K562 (cell line): ENCODE results near the gene SMC1A. TPM values are rescaled to one million over a fixed set of nuclear protein-coding genes. Genes with fewer than 3 reads are reported as not detected.

Source experiments
- ATF4 ChIP-seq: fragments of 450-650 bp; formaldehyde crosslinking; IDR thresholded peaks from 2 replicates; pipeline ENCODE4 v1.4.0; 2022; ENCODE audit warnings: mild to moderate bottlenecking, moderate library complexity
- CLOCK ChIP-seq: fragments of 250-450 bp; sonication (Bioruptor Pico); IDR thresholded peaks from 2 replicates; pipeline ENCODE4 v1.4.0; 2020; ENCODE audit warnings: mild to moderate bottlenecking, moderate library complexity, borderline replicate concordance
- CUX1 ChIP-seq: fragments of 200-800 bp; sonication (Bioruptor generic); IDR thresholded peaks from 2 replicates; pipeline ENCODE4 v1.6.1; 2016; ENCODE audit warnings: missing genetic modification characterization, missing compliant biosample characterization
- HBP1 ChIP-seq: fragments of 450-650 bp; formaldehyde crosslinking; IDR thresholded peaks from 2 replicates; pipeline ENCODE4 v1.4.0; 2022; ENCODE audit warnings: missing genetic modification characterization
- HDAC8 ChIP-seq: fragments of 450-650 bp; IDR thresholded peaks from 2 replicates; pipeline ENCODE4 v1.6.1; 2016; ENCODE audit warnings: mild to moderate bottlenecking, missing genetic modification characterization, moderate library complexity, missing compliant biosample characterization
- HMG20B ChIP-seq: fragments of 250-450 bp; sonication (Bioruptor Pico); IDR thresholded peaks from 2 replicates; pipeline ENCODE4 v1.5.0; 2021; ENCODE audit warnings: mild to moderate bottlenecking
- MEF2D ChIP-seq: conservative IDR thresholded peaks from 2 replicates; pipeline ENCODE4 v1.6.1; 2016; ENCODE audit warnings: low read depth, missing genetic modification characterization, missing compliant biosample characterization
- RBM22 ChIP-seq: fragments of 200-400 bp; formaldehyde crosslinking; IDR thresholded peaks from 2 replicates; pipeline ENCODE4 v1.6.1; 2018; ENCODE audit warnings: low read length, low read depth; ENCODE audit not compliant: poor library complexity, severe bottlenecking
- SP1 ChIP-seq: sonication (generic); formaldehyde crosslinking; IDR thresholded peaks from 2 replicates; pipeline ENCODE4 v1.8.1; 2022; ENCODE audit warnings: mild to moderate bottlenecking, missing genetic modification reagents
- SPI1 ChIP-seq: IDR thresholded peaks from 2 replicates; pipeline ENCODE4 v1.6.1; 2011; ENCODE audit warnings: low read depth, low read length, control low read depth, borderline replicate concordance
- SRSF7 ChIP-seq: fragments of 200-400 bp; formaldehyde crosslinking; optimal IDR thresholded peaks from 2 replicates; pipeline ENCODE3; 2017; ENCODE audit warnings: mild to moderate bottlenecking, low read depth, low read length
- TCFL5 ChIP-seq: fragments of 250-450 bp; sonication (Bioruptor Pico); conservative IDR thresholded peaks from 2 replicates; pipeline ENCODE4 v1.6.1; 2021; ENCODE audit warnings: mild to moderate bottlenecking, moderate library complexity, matching md5 sums
- ZFP1 ChIP-seq: fragments of 450-650 bp; formaldehyde crosslinking; IDR thresholded peaks from 2 replicates; pipeline ENCODE4 v1.4.0; 2020; ENCODE audit warnings: mild to moderate bottlenecking, mixed read lengths
- ZNF23 ChIP-seq: fragments of 250-450 bp; sonication (Bioruptor Pico); IDR thresholded peaks from 2 replicates; pipeline ENCODE4 v1.4.0; 2020; ENCODE audit warnings: mild to moderate bottlenecking
- ZNF282 ChIP-seq: sonication (generic); formaldehyde crosslinking; IDR thresholded peaks from 2 replicates; pipeline ENCODE4 v1.8.1; 2023; ENCODE audit warnings: missing genetic modification reagents
- ZNF324 ChIP-seq: fragments of 250-450 bp; sonication (Bioruptor Pico); IDR thresholded peaks from 2 replicates; pipeline ENCODE4 v1.4.0; 2020; ENCODE audit warnings: mild to moderate bottlenecking
- ZNF586 ChIP-seq: fragments of 450-650 bp; formaldehyde crosslinking; conservative IDR thresholded peaks from 2 replicates; pipeline ENCODE4 v1.4.0; 2020; ENCODE audit warnings: mild to moderate bottlenecking, moderate library complexity
- ZNF79 ChIP-seq: fragments of 250-450 bp; sonication (Bioruptor Pico); IDR thresholded peaks from 2 replicates; pipeline ENCODE4 v1.4.0; 2020; ENCODE audit warnings: low read depth, mild to moderate bottlenecking, moderate library complexity
- polyA plus RNA-seq, 8 experiments: library from polyadenylated mRNA; depleted of rRNA in 4 of 8; stranded (reverse) in 5 of 8; unstranded in 3 of 8; fragments of >200 nt; fragmentation: Nextera tagmentation in 2 of 8; fragmentation: Illumina TruSeq in 1 of 8; extraction: Ambion mirVana in 2 of 8; extraction: Trizol in 1 of 8; gene quantifications; 2 replicates each; pipeline versions ENCODE4 v1.2.1 to v1.2.3, GENCODE V29; 2011 to 2014; ENCODE audit warnings: inconsistent platforms in 1 of 8, missing spikeins in 1 of 8
- total RNA-seq, 7 experiments: library from RNA; depleted of rRNA in 6 of 7; stranded (reverse); fragments of >200 nt in 6 of 7; fragmentation: Illumina TruSeq in 2 of 7; extraction: Trizol in 2 of 7; gene quantifications; 2 replicates each; pipeline versions ENCODE4 v1.2.1 to v1.2.3, GENCODE V29; 2011 to 2021; ENCODE audit warnings: low replicate concordance in 1 of 7

The SMC1A gene
- total and polyA plus RNA-seq, 9 of the 15 experiments (the other 6 are each of a cell fraction or from before 2014, with no cell fraction given) = 28.5 to 126 (median 71.2) TPM

- TF ChIP-seq TCFL5 (CRISPR knock-in tag) = no peak
- no peak for TF ChIP-seq ATF4 (CRISPR knock-in tag)
- no peak for TF ChIP-seq ZFP1 (CRISPR knock-in tag)
- no peak for TF ChIP-seq ZNF23 (CRISPR knock-in tag)
- TF ChIP-seq SP1 (CRISPR knock-in tag) = no peak
- no peak for TF ChIP-seq HMG20B
- no peak for TF ChIP-seq MEF2D
- TF ChIP-seq HBP1 (CRISPR knock-in tag) = no peak
- no peak for TF ChIP-seq ZNF324 (CRISPR knock-in tag)
- TF ChIP-seq ZNF282 (CRISPR knock-in tag) = no peak
- no peak for TF ChIP-seq HDAC8 (tag)
- TF ChIP-seq RBM22 = no peak
- TF ChIP-seq ZNF586 (CRISPR knock-in tag) = no peak
- no peak for TF ChIP-seq SRSF7
- TF ChIP-seq SPI1 = no peak
- no peak for TF ChIP-seq ZNF79 (CRISPR knock-in tag)
- TF ChIP-seq CLOCK (CRISPR knock-in tag) = no peak
- no peak for TF ChIP-seq CUX1 (CRISPR knock-in tag)
Observed at GRCh38 chrX:53374222-53374820, 48.1 kb downstream of the SMC1A start (continued).
